Measurements from ENCODE around the gene CPEB3. TPM values are rescaled to one million over a fixed set of nuclear protein-coding genes. Genes with fewer than 3 reads are reported as not detected.

The CPEB3 gene
- total and polyA plus RNA-seq, 2 donors (not counting 3 experiments of a cell fraction or from before 2014, with no cell fraction given): 0.80 to 2.2 TPM

- Histone ChIP-seq H3K27me3 (ENCODE audit: control insufficient read depth in 2 of 2, insufficient read depth in 2 of 2, low read length in 2 of 2) (no peaks in the 10 kb centered on the region), H2AFZ (ENCODE audit: low read depth, low read length) (no peak overlapping the region), H3K27ac (ENCODE audit: insufficient read depth, low read depth, low read length) (no peak overlapping the region), H3K79me2 (ENCODE audit: control insufficient read depth, insufficient read depth, low read length) (no peaks in the 10 kb centered on the region), H3K4me3 (replicated peaks in 1 of 3; ENCODE audit: insufficient read depth in 1 of 3, low read depth in 1 of 3, low read length in 3 of 3) (no peak overlapping the region), H3K9me1 (replicated peaks; ENCODE audit: control insufficient read depth, extremely low read depth, insufficient read depth, low read length) (no peaks in the 10 kb centered on the region), H3K9me3 (replicated peaks; ENCODE audit: control insufficient read depth, insufficient read depth, low read length) (no peaks in the 10 kb centered on the region), H3K36me3 (ENCODE audit: control insufficient read depth in 2 of 2, extremely low read depth in 1 of 2, insufficient read depth in 2 of 2, low read length in 2 of 2) (peaks cover 2 to 10% of the 10 kb centered on the region in 2 experiments), H3K9ac (replicated peaks; ENCODE audit: extremely low read depth, insufficient read depth, low read length) (no peak overlapping the region), H4K20me1 (replicated peaks; ENCODE audit: control insufficient read depth, extremely low read depth, insufficient read depth, low read length) (no peaks in the 10 kb centered on the region), H3K4me2 (ENCODE audit: insufficient read depth, low read length) (no peak overlapping the region), H3K4me1 (ENCODE audit: control insufficient read depth, extremely low read depth, insufficient read depth, low read length) (peaks cover 9% of the 10 kb centered on the region)
- ChIA-PET POLR2A (no interaction called here), CTCF (no interaction called here)
- DNase-seq (ENCODE audit: low read depth, low spot score) (no peak), FAIRE-seq (no peak)
- TF ChIP-seq POLR2AphosphoS5 (IDR thresholded peaks at IDR 0.05; ENCODE audit: insufficient read depth, low read depth, low read length) (no peak), FOS (IDR thresholded peaks at IDR 0.05; ENCODE audit: borderline replicate concordance, insufficient read depth, low read length) (no peak), JUN (IDR thresholded peaks at IDR 0.05; ENCODE audit: borderline replicate concordance, insufficient read depth, insufficient read length, low read depth) (no peak), EZH2 (IDR thresholded peaks at IDR 0.05; ENCODE audit: borderline replicate concordance, low read depth, low read length, severe bottlenecking) (no peak), GATA2 (IDR thresholded peaks at IDR 0.05; ENCODE audit: insufficient read depth, insufficient read length, low read depth, low read length) (no peak)
- dilution Hi-C loops (cut with MboI; ENCODE audit: extremely low pct_ligation_motif_present, low sequenced_read_pairs) (no loop called here), intact Hi-C loops (cut with micrococcal nuclease) (no loop called here)
- no TSS peak for BruUV-seq (replicated peaks)
Measured at GRCh38 chr10:92024700-92025099, 266.2 kb downstream of the CPEB3 start.

- CTCF ChIA-PET: no interaction called here
- POLR2A ChIA-PET: no interaction called here
- Histone ChIP-seq H3K4me1 (ENCODE audit: control insufficient read depth, extremely low read depth, insufficient read depth, low read length) (peaks cover 4% of the 10 kb centered on the region), H3K36me3 (ENCODE audit: control insufficient read depth in 2 of 2, extremely low read depth in 1 of 2, insufficient read depth in 2 of 2, low read length in 2 of 2) (peaks cover 8 to 11% of the 10 kb centered on the region in 2 experiments), H3K9me1 (replicated peaks; ENCODE audit: control insufficient read depth, extremely low read depth, insufficient read depth, low read length) (no peaks in the 10 kb centered on the region), H4K20me1 (replicated peaks; ENCODE audit: control insufficient read depth, extremely low read depth, insufficient read depth, low read length) (no peaks in the 10 kb centered on the region), H3K9me3 (replicated peaks; ENCODE audit: control insufficient read depth, insufficient read depth, low read length) (no peaks in the 10 kb centered on the region), H3K79me2 (ENCODE audit: control insufficient read depth, insufficient read depth, low read length) (no peaks in the 10 kb centered on the region), H3K9ac (replicated peaks; ENCODE audit: extremely low read depth, insufficient read depth, low read length) (no peak overlapping the region), H3K27ac (ENCODE audit: insufficient read depth, low read depth, low read length) (no peak overlapping the region), H2AFZ (ENCODE audit: low read depth, low read length) (no peak overlapping the region), H3K4me2 (ENCODE audit: insufficient read depth, low read length) (no peak overlapping the region), H3K4me3 (replicated peaks in 1 of 3; ENCODE audit: insufficient read depth in 1 of 3, low read depth in 1 of 3, low read length in 3 of 3) (no peak overlapping the region), H3K27me3 (ENCODE audit: control insufficient read depth in 2 of 2, insufficient read depth in 2 of 2, low read length in 2 of 2) (no peaks in the 10 kb centered on the region)
- no peak for TF ChIP-seq POLR2A (IDR thresholded peaks at IDR 0.05; ENCODE audit: low read depth, low read length)
- TF ChIP-seq, protein P1, sequence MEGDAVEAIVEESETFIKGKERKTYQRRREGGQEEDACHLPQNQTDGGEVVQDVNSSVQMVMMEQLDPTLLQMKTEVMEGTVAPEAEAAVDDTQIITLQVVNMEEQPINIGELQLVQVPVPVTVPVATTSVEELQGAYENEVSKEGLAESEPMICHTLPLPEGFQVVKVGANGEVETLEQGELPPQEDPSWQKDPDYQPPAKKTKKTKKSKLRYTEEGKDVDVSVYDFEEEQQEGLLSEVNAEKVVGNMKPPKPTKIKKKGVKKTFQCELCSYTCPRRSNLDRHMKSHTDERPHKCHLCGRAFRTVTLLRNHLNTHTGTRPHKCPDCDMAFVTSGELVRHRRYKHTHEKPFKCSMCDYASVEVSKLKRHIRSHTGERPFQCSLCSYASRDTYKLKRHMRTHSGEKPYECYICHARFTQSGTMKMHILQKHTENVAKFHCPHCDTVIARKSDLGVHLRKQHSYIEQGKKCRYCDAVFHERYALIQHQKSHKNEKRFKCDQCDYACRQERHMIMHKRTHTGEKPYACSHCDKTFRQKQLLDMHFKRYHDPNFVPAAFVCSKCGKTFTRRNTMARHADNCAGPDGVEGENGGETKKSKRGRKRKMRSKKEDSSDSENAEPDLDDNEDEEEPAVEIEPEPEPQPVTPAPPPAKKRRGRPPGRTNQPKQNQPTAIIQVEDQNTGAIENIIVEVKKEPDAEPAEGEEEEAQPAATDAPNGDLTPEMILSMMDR (IDR thresholded peaks at IDR 0.05; ENCODE audit: extremely low read depth in 1 of 2, insufficient read depth in 1 of 2, low read depth in 1 of 2, low read length in 2 of 2): no peak
- dilution Hi-C loops (cut with MboI; ENCODE audit: extremely low pct_ligation_motif_present, low sequenced_read_pairs) (no loop called here), intact Hi-C loops (cut with micrococcal nuclease) (no loop called here)
- DNase-seq (ENCODE audit: low read depth, low spot score) (no peak), FAIRE-seq (no peak)
- no TSS peak for BruUV-seq (replicated peaks)
Measured at GRCh38 chr10:92014620-92015019, 276.3 kb downstream of the CPEB3 start.

Data from endothelial cell of umbilical vein (primary cell).